GM19438 (cell line): ENCODE measurements around the gene FXYD1.

ENCODE experiments used
- ATAC-seq: cut with Tn5 transposase; IDR thresholded peaks from one replicate; pipeline ENCODE4 v1.9.1; 2021; ENCODE audit warnings: low read depth; ENCODE audit not compliant: unreplicated experiment

The FXYD1 gene

GRCh38 chr19:35106898-35107541 is 31.6 kb upstream of the FXYD1 start:
- no peak for ATAC-seq

- no peak for ATAC-seq
Measured at GRCh38 chr19:35107545-35107944, 31.1 kb upstream of the FXYD1 start.

- ATAC-seq = no peak
Measured at GRCh38 chr19:35108730-35109129, 29.9 kb upstream of the FXYD1 start.

GRCh38 chr19:35109395-35110112 is 29.1 kb upstream of the FXYD1 start:
- ATAC-seq = no peak

GRCh38 chr19:35110974-35111373 is 27.6 kb upstream of the FXYD1 start:
- ATAC-seq = no peak

- no peak for ATAC-seq
Measured at GRCh38 chr19:35112995-35113688, 25.5 kb upstream of the FXYD1 start.

GRCh38 chr19:35114353-35115176 is 24.1 kb upstream of the FXYD1 start:
- no peak for ATAC-seq

GRCh38 chr19:35115177-35115951 is 23.3 kb upstream of the FXYD1 start, which contains the start of gene FXYD3:
Gene FXYD3 (plus strand): TSS chr19:35115823. CDS start chr19:35119377, 3,554 bp downstream.
- ATAC-seq = no peak

- ATAC-seq = no peak
Measured at GRCh38 chr19:35116072-35116801, 22.4 kb upstream of the FXYD1 start.

- no peak for ATAC-seq
Measured at GRCh38 chr19:35117116-35117515, 21.5 kb upstream of the FXYD1 start.

- no peak for ATAC-seq
Measured at GRCh38 chr19:35117799-35118198, 20.8 kb upstream of the FXYD1 start.

- no peak for ATAC-seq
Measured at GRCh38 chr19:35118268-35119020, 20.2 kb upstream of the FXYD1 start.

GRCh38 chr19:35119091-35119490 is 19.5 kb upstream of the FXYD1 start:
- no peak for ATAC-seq

GRCh38 chr19:35119578-35120155 is 19.0 kb upstream of the FXYD1 start:
- ATAC-seq = no peak

- no peak for ATAC-seq
Measured at GRCh38 chr19:35120492-35120891, 18.1 kb upstream of the FXYD1 start.

GRCh38 chr19:35120898-35121297 is 17.7 kb upstream of the FXYD1 start:
- no peak for ATAC-seq

- no peak for ATAC-seq
Measured at GRCh38 chr19:35122687-35123551, 15.7 kb upstream of the FXYD1 start.
